Measurements from ENCODE around the gene UACA. TPM values are rescaled to one million over a fixed set of nuclear protein-coding genes. Genes with fewer than 3 reads are reported as not detected.

Gene UACA
- total and polyA plus RNA-seq, 2 experiments from 2014 or later = 64.0 to 135 TPM

DNA sequence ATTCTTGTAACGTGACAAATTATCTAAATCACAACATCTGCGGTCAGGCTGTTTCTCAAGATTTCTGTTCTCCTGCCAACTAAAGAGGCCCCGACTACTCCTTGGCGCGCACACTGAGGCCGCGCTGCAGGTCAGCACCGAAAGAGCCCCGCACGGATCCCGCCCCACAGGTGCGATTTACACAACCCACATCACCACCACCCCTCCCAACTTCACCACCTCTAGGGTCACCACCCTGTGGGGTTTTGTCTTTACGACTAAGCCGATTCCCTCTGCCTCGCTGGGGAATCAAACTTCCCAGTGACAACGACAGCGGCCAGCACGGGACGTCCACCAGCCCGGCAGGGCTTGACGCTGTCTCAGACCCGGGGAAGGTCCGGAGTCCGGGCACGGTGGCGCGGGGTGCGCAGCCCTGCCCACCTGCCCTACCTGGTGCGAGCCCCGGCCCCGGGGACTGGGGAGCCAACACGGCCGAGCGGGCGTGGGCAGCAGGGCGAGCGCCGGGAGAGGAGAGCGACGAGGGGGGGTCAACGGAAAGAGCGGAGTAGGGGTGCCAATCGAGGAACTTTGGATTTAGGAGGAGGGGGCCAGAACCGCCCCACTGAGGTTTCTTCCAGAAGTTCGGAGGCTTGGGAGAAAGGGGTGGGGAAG, 764 bp downstream of the UACA start:
- Histone ChIP-seq H3K36me3 (ENCODE audit: low read depth) (peaks cover 2% of the 10 kb centered on the region; the same call in 1 of the 2 replicates), H3K79me2 (ENCODE audit: insufficient read depth) (peaks cover 54% of the 10 kb centered on the region), H3K27ac (peak overlapping the region; percentile 56), H3K4me1 (ENCODE audit: insufficient read depth) (peaks cover 64% of the 10 kb centered on the region), H3K27me3 (replicated peaks; ENCODE audit: insufficient read depth) (no peaks in the 10 kb centered on the region), H3K4me2 (ENCODE audit: unreplicated experiment) (peak overlapping the region; percentile 91), H3F3A (ENCODE audit: insufficient read depth) (peaks cover 28% of the 10 kb centered on the region), H2AFZ (peak overlapping the region; percentile 74), H3K9me3 (ENCODE audit: low read depth) (no peaks in the 10 kb centered on the region), H3K4me3 (peak overlapping the region; percentile 90), H3K9ac (peak overlapping the region; percentile 86), H4K20me1 (ENCODE audit: insufficient read depth) (no peaks in the 10 kb centered on the region), H3K9me2 (ENCODE audit: insufficient read depth) (no peaks in the 10 kb centered on the region)
- WGBS, 2 experiments (ENCODE audit: low coverage in 1 of 2, low lambda C conversion rate in 2 of 2, missing lambda C conversion rate in 2 of 2) = 0 to 2% methylated on average over 45 of the region's 45 CpGs
- TF ChIP-seq EZH2 (IDR thresholded peaks at IDR 0.05; ENCODE audit: insufficient read depth, poor library complexity, severe bottlenecking) (no peak), EZH2phosphoT487 (IDR thresholded peaks at IDR 0.05; ENCODE audit: insufficient read depth, low read depth) (no peak)
- peak; percentile 87 for DNase-seq
- in situ Hi-C loops (cut with MboI) = no loop called here

DNA sequence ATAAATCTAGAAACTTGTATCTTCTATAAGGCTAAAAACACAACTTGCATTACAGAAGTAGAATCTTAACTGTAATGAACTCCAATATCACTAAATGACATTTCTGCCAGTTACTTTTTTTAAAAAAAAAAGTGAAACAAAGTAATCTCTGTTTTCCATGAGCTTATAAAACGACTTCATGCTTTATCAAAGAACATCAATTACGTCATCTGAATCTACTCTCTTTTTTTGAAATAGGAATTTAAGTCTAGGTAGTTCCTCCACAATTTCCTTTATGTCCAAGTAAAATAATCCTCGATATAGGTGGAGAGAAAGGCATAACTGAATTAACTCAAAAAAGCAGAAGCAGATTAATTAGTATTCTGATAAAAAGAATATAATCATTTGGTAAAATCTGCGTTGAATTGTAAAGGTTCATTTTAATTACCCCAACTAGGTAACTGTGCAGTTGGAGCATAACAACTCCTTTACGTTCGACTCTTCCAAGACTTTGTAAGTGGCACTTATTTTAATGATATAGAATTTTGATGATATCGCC, 1.4 kb downstream of the UACA start:
- H3K4me1 ChIP-seq (ENCODE audit: insufficient read depth) = peaks cover 68% of the 10 kb centered on the region
- H2AFZ ChIP-seq = peak overlapping the region; percentile 74
- H3K4me3 ChIP-seq = peak overlapping the region; percentile 90
- in situ Hi-C loops (cut with MboI) = no loop called here
- H3K9me2 ChIP-seq (ENCODE audit: insufficient read depth) = no peaks in the 10 kb centered on the region
- no peaks in the 10 kb centered on the region for H3K27me3 ChIP-seq (replicated peaks; ENCODE audit: insufficient read depth)
- peaks cover 5% of the 10 kb centered on the region; the same call in 1 of the 2 replicates for H3K36me3 ChIP-seq (ENCODE audit: low read depth)
- peak overlapping the region; percentile 91 for H3K4me2 ChIP-seq (ENCODE audit: unreplicated experiment)
- H3F3A ChIP-seq (ENCODE audit: insufficient read depth) = peaks cover 31% of the 10 kb centered on the region
- H3K9ac ChIP-seq = peak overlapping the region; percentile 86
- 20 to 23% methylated on average over 7 of the region's 7 CpGs for WGBS, 2 experiments (ENCODE audit: low coverage in 1 of 2, low lambda C conversion rate in 2 of 2, missing lambda C conversion rate in 2 of 2)
- TF ChIP-seq EZH2 (IDR thresholded peaks at IDR 0.05; ENCODE audit: insufficient read depth, poor library complexity, severe bottlenecking) (no peak), EZH2phosphoT487 (IDR thresholded peaks at IDR 0.05; ENCODE audit: insufficient read depth, low read depth) (no peak)
- DNase-seq = peak; percentile 57
- peak overlapping the region; percentile 56 for H3K27ac ChIP-seq
- H4K20me1 ChIP-seq (ENCODE audit: insufficient read depth) = no peaks in the 10 kb centered on the region
- H3K9me3 ChIP-seq (ENCODE audit: low read depth) = no peaks in the 10 kb centered on the region
- peaks cover 60% of the 10 kb centered on the region for H3K79me2 ChIP-seq (ENCODE audit: insufficient read depth)

- H3K36me3 ChIP-seq (ENCODE audit: low read depth) = peaks cover 5% of the 10 kb centered on the region; the same call in 1 of the 2 replicates
- in situ Hi-C loops (cut with MboI) = no loop called here
- TF ChIP-seq EZH2 (IDR thresholded peaks at IDR 0.05; ENCODE audit: insufficient read depth, poor library complexity, severe bottlenecking) (no peak), EZH2phosphoT487 (IDR thresholded peaks at IDR 0.05; ENCODE audit: insufficient read depth, low read depth) (no peak)
- H3K4me1 ChIP-seq (ENCODE audit: insufficient read depth) = peaks cover 62% of the 10 kb centered on the region
- peaks cover 70% of the 10 kb centered on the region for H3K79me2 ChIP-seq (ENCODE audit: insufficient read depth)
- no peak overlapping the region for H3K27ac ChIP-seq
- WGBS, 2 experiments (ENCODE audit: low coverage in 1 of 2, low lambda C conversion rate in 2 of 2, missing lambda C conversion rate in 2 of 2) = 93 to 98% methylated on average over 2 of the region's 2 CpGs
- DNase-seq = no peak
- peaks cover 33% of the 10 kb centered on the region for H3F3A ChIP-seq (ENCODE audit: insufficient read depth)
- peak overlapping the region; percentile 90 for H3K4me3 ChIP-seq
- H3K4me2 ChIP-seq (ENCODE audit: unreplicated experiment) = peak overlapping the region; percentile 91
- peak overlapping the region; percentile 86; the same call in 1 of the 2 replicates for H3K9ac ChIP-seq
- no peaks in the 10 kb centered on the region for H4K20me1 ChIP-seq (ENCODE audit: insufficient read depth)
- no peaks in the 10 kb centered on the region for H3K9me3 ChIP-seq (ENCODE audit: low read depth)
- H3K9me2 ChIP-seq (ENCODE audit: insufficient read depth) = no peaks in the 10 kb centered on the region
- no peaks in the 10 kb centered on the region for H3K27me3 ChIP-seq (replicated peaks; ENCODE audit: insufficient read depth)
- no peak overlapping the region for H2AFZ ChIP-seq
These were observed 2.3 kb downstream of the UACA start for GRCh38 chr15:70761046-70761445.

DNA sequence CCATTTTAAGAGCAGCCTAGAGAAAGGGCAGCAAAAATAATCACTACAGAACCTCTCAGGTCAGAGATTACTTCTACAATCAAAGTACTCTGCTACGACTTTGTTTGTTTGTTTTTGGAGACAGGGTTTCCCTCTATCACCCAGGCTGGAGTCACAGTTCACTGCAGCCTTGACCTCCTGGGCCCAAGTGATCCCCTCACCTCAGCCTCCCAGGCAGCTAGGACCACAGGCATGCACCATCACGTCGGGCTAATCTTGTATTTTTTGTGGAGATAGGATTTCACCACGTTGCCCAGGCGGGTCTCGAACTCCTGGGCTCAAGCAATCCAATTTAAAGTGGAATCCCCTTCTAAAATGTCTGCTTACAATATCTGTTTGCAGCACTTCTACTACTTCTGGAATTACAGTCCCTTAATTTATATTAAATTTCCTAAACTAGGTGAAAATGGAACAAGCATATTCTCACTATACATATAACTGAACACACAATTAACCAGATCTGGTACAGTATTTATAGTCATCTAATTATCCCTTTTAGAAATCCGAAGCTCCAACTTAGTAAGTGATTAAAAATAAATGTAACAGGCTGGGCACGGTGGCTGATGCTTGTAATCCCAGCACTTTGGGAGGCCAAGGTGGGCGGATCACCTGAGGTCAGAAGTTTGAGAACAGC, 4.4 kb downstream of the UACA start:
- H3K9me2 ChIP-seq (ENCODE audit: insufficient read depth) = no peaks in the 10 kb centered on the region
- WGBS, 2 experiments (ENCODE audit: low coverage in 1 of 2, low lambda C conversion rate in 2 of 2, missing lambda C conversion rate in 2 of 2) = 87 to 88% methylated on average over 9 of the region's 9 CpGs
- H4K20me1 ChIP-seq (ENCODE audit: insufficient read depth) = no peaks in the 10 kb centered on the region
- no peaks in the 10 kb centered on the region for H3K27me3 ChIP-seq (replicated peaks; ENCODE audit: insufficient read depth)
- H3K4me1 ChIP-seq (ENCODE audit: insufficient read depth) = peaks cover 40% of the 10 kb centered on the region
- H3K27ac ChIP-seq = no peak overlapping the region
- H3K79me2 ChIP-seq (ENCODE audit: insufficient read depth) = peaks cover 91% of the 10 kb centered on the region
- TF ChIP-seq EZH2phosphoT487 (IDR thresholded peaks at IDR 0.05; ENCODE audit: insufficient read depth, low read depth) (no peak), EZH2 (IDR thresholded peaks at IDR 0.05; ENCODE audit: insufficient read depth, poor library complexity, severe bottlenecking) (no peak)
- H3K9ac ChIP-seq = no peak overlapping the region
- no peak overlapping the region for H2AFZ ChIP-seq
- 0 out of 2 replicates have a peak overlapping the region, but pooled peaks have one; percentile 2 for H3K4me3 ChIP-seq
- no peak for DNase-seq
- in situ Hi-C loops (cut with MboI) = no loop called here
- H3K4me2 ChIP-seq (ENCODE audit: unreplicated experiment) = no peak overlapping the region
- peaks cover 23% of the 10 kb centered on the region; the same call in 1 of the 2 replicates for H3F3A ChIP-seq (ENCODE audit: insufficient read depth)
- H3K9me3 ChIP-seq (ENCODE audit: low read depth) = no peaks in the 10 kb centered on the region
- peaks cover 5% of the 10 kb centered on the region; the same call in 1 of the 2 replicates for H3K36me3 ChIP-seq (ENCODE audit: low read depth)

All from GM23248 (cell line).